H1 (cell line): ENCODE data around the gene RALGAPA1. TPM values are rescaled to one million over a fixed set of nuclear protein-coding genes. Genes with fewer than 3 reads are reported as not detected.

ENCODE experiments used
- KDM4A ChIP-seq: IDR thresholded peaks from one replicate; pipeline ENCODE4 v1.7.1; 2012; ENCODE audit warnings: low read depth, mild to moderate bottlenecking, moderate library complexity, low read length, inconsistent platforms; ENCODE audit not compliant: severe bottlenecking
- POLR2A ChIP-seq, 2 experiments: IDR thresholded peaks; 1 replicate in 1 of 2; 2 replicates in 1 of 2; pipeline ENCODE4 v1.6.1; 2011; ENCODE audit warnings: low read depth in 2 of 2, low read length in 2 of 2, mild to moderate bottlenecking in 2 of 2; ENCODE audit errors: control extremely low read depth in 1 of 2
- POLR2AphosphoS5 ChIP-seq: IDR thresholded peaks from 2 replicates; pipeline ENCODE4 v1.6.1; 2011; ENCODE audit warnings: low read depth, low read length
- RAD21 ChIP-seq, 2 experiments: IDR thresholded peaks in 1 of 2; conservative IDR thresholded peaks in 1 of 2; 2 replicates each; pipeline ENCODE4 v1.6.1; 2011; ENCODE audit warnings: low read depth in 2 of 2, low read length in 2 of 2, improper control_type of control experiment in 1 of 2, inconsistent platforms in 1 of 2, mild to moderate bottlenecking in 1 of 2, moderate library complexity in 1 of 2
- RBBP5 ChIP-seq: IDR thresholded peaks from 2 replicates; pipeline ENCODE4 v1.7.1; 2012; ENCODE audit warnings: low read depth, mild to moderate bottlenecking, inconsistent platforms, low read length, moderate library complexity, borderline replicate concordance
- SP4 ChIP-seq: IDR thresholded peaks from 2 replicates; pipeline ENCODE4 v1.6.1; 2012; ENCODE audit warnings: low read length, inconsistent platforms
- TCF12 ChIP-seq: IDR thresholded peaks from 2 replicates; pipeline ENCODE4 v1.6.1; 2011; ENCODE audit warnings: low read depth, mild to moderate bottlenecking, low read length
- polyA plus RNA-seq, 7 experiments: library from polyadenylated mRNA; depleted of rRNA in 3 of 7; stranded (reverse) in 5 of 7; unstranded in 2 of 7; fragments of >200 nt in 5 of 7; fragments of 200-250 nt in 2 of 7; gene quantifications; 1 replicate in 5 of 7; 2 replicates in 1 of 7; 4 replicates in 1 of 7; pipeline versions ENCODE4 v1.2.1 to v1.2.3, GENCODE V29; 2011 to 2013; ENCODE audit warnings: missing spikeins in 2 of 7, mixed read lengths in 2 of 7
- total RNA-seq: library from RNA; stranded (reverse); fragmentation: NEBNext Ultra II Directional; extraction: Animal tissue kit (Norgen Biotek cat#: 25700); gene quantifications from 2 replicates; pipeline ENCODE4 v1.2.1, GENCODE V29; 2021
- TF ChIP-seq, protein P1 (sequence below): fragments of 300-600 bp; sonication (generic); IDR thresholded peaks from 2 replicates; pipeline ENCODE4 v1.7.1; 2012; ENCODE audit warnings: low read length, moderate library complexity, mild to moderate bottlenecking, inconsistent platforms; ENCODE audit not compliant: insufficient replicate concordance
- TF ChIP-seq, protein P2 (sequence below): IDR thresholded peaks from 2 replicates; pipeline ENCODE4 v1.6.1; 2011; ENCODE audit warnings: low read length, improper control_type of control experiment

The RALGAPA1 gene
- total and polyA plus RNA-seq, 2 of the 8 experiments (the other 6 are each of a cell fraction or from before 2014, with no cell fraction given) = 4.2 to 26.7 TPM

- no peak for TF ChIP-seq RAD21 (IDR thresholded peaks at IDR 0.05 in 1 of 2, conservative IDR thresholded peaks at IDR 0.05 in 1 of 2; ENCODE audit: low read depth in 2 of 2, low read length in 2 of 2)
- no peak for TF ChIP-seq POLR2A (IDR thresholded peaks at IDR 0.05; ENCODE audit: control extremely low read depth in 1 of 2, low read depth in 2 of 2, low read length in 2 of 2)
- TF ChIP-seq, protein P1, sequence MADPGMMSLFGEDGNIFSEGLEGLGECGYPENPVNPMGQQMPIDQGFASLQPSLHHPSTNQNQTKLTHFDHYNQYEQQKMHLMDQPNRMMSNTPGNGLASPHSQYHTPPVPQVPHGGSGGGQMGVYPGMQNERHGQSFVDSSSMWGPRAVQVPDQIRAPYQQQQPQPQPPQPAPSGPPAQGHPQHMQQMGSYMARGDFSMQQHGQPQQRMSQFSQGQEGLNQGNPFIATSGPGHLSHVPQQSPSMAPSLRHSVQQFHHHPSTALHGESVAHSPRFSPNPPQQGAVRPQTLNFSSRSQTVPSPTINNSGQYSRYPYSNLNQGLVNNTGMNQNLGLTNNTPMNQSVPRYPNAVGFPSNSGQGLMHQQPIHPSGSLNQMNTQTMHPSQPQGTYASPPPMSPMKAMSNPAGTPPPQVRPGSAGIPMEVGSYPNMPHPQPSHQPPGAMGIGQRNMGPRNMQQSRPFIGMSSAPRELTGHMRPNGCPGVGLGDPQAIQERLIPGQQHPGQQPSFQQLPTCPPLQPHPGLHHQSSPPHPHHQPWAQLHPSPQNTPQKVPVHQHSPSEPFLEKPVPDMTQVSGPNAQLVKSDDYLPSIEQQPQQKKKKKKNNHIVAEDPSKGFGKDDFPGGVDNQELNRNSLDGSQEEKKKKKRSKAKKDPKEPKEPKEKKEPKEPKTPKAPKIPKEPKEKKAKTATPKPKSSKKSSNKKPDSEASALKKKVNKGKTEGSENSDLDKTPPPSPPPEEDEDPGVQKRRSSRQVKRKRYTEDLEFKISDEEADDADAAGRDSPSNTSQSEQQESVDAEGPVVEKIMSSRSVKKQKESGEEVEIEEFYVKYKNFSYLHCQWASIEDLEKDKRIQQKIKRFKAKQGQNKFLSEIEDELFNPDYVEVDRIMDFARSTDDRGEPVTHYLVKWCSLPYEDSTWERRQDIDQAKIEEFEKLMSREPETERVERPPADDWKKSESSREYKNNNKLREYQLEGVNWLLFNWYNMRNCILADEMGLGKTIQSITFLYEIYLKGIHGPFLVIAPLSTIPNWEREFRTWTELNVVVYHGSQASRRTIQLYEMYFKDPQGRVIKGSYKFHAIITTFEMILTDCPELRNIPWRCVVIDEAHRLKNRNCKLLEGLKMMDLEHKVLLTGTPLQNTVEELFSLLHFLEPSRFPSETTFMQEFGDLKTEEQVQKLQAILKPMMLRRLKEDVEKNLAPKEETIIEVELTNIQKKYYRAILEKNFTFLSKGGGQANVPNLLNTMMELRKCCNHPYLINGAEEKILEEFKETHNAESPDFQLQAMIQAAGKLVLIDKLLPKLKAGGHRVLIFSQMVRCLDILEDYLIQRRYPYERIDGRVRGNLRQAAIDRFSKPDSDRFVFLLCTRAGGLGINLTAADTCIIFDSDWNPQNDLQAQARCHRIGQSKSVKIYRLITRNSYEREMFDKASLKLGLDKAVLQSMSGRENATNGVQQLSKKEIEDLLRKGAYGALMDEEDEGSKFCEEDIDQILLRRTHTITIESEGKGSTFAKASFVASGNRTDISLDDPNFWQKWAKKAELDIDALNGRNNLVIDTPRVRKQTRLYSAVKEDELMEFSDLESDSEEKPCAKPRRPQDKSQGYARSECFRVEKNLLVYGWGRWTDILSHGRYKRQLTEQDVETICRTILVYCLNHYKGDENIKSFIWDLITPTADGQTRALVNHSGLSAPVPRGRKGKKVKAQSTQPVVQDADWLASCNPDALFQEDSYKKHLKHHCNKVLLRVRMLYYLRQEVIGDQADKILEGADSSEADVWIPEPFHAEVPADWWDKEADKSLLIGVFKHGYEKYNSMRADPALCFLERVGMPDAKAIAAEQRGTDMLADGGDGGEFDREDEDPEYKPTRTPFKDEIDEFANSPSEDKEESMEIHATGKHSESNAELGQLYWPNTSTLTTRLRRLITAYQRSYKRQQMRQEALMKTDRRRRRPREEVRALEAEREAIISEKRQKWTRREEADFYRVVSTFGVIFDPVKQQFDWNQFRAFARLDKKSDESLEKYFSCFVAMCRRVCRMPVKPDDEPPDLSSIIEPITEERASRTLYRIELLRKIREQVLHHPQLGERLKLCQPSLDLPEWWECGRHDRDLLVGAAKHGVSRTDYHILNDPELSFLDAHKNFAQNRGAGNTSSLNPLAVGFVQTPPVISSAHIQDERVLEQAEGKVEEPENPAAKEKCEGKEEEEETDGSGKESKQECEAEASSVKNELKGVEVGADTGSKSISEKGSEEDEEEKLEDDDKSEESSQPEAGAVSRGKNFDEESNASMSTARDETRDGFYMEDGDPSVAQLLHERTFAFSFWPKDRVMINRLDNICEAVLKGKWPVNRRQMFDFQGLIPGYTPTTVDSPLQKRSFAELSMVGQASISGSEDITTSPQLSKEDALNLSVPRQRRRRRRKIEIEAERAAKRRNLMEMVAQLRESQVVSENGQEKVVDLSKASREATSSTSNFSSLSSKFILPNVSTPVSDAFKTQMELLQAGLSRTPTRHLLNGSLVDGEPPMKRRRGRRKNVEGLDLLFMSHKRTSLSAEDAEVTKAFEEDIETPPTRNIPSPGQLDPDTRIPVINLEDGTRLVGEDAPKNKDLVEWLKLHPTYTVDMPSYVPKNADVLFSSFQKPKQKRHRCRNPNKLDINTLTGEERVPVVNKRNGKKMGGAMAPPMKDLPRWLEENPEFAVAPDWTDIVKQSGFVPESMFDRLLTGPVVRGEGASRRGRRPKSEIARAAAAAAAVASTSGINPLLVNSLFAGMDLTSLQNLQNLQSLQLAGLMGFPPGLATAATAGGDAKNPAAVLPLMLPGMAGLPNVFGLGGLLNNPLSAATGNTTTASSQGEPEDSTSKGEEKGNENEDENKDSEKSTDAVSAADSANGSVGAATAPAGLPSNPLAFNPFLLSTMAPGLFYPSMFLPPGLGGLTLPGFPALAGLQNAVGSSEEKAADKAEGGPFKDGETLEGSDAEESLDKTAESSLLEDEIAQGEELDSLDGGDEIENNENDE = no peak
- TF ChIP-seq TCF12 = no peak
- TF ChIP-seq, protein P2, sequence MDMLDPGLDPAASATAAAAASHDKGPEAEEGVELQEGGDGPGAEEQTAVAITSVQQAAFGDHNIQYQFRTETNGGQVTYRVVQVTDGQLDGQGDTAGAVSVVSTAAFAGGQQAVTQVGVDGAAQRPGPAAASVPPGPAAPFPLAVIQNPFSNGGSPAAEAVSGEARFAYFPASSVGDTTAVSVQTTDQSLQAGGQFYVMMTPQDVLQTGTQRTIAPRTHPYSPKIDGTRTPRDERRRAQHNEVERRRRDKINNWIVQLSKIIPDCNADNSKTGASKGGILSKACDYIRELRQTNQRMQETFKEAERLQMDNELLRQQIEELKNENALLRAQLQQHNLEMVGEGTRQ = no peak
- TF ChIP-seq RBBP5 = no peak
- no peak for TF ChIP-seq KDM4A
- TF ChIP-seq POLR2AphosphoS5 = no peak
- no peak for TF ChIP-seq SP4
Observed at GRCh38 chr14:35827678-35828472, 18.8 kb upstream of the RALGAPA1 start (continued).
